Measurements from ENCODE around the gene GRID1.

The GRID1 gene

DNA sequence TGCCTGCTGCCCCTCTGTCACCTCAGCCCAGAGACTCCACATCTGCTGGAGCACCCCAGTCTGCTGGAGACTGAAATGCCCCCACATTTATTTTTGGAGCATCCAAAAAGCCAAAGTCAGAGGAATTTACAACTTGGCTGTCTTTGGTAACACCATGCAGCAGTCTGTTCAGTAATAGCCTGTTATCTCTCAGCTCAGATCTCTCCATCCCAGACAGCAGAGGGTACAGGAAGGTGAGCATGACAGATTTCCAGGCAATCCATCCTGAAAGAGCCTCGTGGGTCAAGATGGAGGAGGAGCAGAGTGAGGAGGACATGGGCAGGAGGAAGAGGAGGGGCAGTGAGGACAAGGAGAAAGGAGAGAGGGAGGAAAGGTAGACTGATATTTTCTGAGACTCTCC, 55.9 kb downstream of the GRID1 start:
- DNase-seq = no peak

DNA sequence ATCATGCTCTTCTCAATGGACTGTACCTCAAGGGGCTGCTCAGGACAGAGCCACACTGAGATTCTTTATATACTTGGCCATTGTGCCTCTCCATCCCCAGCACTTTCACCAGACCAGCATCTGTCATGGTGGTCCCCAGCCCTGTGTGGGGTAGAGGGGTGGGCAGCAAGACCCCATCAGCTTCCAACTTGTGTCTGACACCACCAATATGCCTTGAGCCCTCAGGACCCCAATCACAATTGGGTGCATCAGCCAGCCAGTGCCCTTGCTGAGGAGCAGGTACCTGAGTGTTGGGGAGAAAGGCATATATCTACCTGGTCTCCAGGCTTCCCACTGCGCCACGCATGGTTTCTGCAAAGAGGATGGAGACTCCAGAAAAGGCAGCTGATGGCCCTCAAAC, 56.3 kb downstream of the GRID1 start:
- DNase-seq = no peak

DNA sequence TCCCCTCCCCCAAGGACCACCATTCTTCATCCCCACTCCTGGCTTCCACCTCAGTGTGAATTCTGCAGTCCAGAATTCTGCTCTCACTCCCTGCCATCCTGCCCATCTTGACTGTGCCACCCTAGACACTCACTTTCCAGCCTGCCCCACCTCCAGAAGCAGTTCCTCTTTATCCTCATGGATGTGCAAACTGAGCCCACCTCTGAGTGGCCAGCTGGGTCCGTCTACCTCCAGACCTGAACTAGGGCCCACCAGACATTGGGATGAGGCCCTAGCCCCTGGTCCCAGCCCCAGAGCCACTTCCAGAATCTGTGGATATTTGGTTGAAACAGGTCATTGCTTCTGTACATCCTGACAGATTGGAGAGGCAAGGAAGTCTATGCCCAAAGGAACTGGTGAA, 58.5 kb downstream of the GRID1 start:
- DNase-seq = no peak

DNA sequence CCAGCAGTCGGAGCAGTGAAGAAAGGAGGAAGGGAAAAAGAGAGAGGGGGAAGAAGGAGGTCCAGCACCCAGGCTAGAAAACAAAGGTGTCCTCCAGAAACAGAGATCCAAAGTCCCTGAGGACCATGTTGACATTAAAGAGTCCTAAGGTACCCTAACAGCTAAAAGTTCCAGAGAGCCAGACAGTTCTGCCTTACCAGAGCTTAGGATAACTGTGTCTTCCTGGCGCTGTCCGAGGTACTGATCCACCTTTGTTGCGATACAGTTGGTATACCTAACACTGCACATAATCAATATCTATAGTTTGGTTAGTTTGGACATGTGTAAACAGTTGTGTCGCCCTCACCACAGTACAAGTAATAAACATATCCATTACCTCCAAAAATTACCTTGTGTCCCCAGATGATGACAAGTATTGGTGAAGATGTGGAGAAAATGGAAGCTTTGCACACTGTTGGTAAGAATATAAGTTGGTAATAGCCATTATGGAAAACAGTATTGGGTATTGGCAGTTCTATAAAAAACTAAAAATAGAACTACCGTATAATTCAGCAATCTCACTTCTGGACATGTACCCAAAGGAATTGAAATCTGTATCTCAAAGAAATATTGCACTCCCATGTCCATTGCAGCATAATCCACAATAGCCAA, 59.8 kb downstream of the GRID1 start:
- DNase-seq = no peak

DNA sequence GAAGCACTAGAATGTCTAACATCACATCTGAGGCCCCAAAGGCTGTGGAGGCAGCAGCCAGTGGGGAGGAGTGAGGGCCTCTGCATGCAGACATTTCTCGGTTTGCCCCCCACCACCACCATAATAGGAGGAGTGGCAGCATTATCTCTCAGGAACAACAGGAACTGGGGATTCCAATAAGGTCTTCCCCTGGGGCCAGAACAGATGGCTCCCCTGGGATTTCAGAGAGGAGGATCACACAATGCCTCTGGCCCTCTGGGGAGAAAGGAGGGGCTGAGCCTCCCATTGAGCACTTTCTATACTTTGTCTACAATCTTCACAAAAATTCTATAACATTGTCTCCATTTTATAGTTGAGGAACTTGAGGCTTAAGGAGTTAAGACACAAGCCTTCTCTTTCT, 61.1 kb downstream of the GRID1 start:
- no peak for DNase-seq

DNA sequence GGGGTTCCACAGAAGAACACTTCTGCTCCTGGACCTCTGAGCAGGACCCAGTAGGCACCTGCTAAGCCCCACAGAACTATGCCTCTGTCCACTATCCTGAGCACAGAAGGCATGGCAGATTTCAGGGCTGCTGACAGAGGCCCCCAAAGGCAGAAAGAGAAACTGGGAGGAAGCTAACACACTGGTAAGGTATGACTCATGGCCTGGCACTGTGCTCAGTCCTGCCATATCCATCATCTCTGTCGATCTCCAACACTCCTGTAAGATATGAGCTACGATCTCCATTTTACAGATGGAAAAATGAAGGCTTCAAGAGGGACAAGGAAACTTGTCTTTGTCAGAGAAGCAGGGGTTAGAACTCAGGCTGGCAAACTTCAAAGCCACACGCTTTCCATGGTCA, 62.2 kb downstream of the GRID1 start:
- DNase-seq = no peak

DNA sequence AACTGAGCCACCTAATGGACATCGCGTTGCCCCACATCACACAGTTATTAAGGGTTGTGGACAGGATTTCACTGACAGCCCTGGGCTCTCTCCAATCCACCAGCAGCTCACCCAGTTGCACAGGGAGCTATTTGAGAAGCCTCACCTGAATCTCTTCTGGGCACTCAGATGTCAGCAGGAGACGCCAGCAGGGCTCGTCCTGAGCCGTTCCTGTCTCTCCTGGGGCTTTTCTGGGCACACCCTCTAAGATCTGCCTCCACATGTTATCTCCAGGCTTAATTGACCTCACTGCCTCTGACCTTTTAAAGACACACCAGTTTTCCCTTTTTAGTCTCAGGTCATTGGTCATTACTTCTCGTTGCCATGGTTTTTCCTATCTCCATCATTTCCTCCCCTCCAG, 63.0 kb downstream of the GRID1 start:
- DNase-seq = no peak

DNA sequence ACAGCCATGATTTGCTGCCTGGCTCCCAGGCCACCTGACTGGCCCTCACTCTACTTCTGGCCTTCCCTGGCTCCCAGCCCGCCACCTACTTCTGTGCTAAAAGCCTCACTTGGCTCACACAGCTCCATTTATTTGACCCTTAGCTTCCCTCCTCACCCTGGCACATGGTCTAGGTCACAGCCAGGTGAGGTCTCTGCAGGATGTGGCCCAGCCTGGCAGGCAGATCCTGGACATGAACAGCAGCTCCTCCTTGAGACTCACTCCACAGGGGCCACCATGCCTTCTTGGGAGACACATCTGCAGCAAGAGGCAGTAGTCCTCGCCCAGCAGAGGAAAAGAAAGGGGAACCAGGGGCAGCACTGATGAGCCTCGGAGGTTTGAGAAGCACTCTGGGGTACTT, 64.6 kb downstream of the GRID1 start:
- no peak for DNase-seq

DNA sequence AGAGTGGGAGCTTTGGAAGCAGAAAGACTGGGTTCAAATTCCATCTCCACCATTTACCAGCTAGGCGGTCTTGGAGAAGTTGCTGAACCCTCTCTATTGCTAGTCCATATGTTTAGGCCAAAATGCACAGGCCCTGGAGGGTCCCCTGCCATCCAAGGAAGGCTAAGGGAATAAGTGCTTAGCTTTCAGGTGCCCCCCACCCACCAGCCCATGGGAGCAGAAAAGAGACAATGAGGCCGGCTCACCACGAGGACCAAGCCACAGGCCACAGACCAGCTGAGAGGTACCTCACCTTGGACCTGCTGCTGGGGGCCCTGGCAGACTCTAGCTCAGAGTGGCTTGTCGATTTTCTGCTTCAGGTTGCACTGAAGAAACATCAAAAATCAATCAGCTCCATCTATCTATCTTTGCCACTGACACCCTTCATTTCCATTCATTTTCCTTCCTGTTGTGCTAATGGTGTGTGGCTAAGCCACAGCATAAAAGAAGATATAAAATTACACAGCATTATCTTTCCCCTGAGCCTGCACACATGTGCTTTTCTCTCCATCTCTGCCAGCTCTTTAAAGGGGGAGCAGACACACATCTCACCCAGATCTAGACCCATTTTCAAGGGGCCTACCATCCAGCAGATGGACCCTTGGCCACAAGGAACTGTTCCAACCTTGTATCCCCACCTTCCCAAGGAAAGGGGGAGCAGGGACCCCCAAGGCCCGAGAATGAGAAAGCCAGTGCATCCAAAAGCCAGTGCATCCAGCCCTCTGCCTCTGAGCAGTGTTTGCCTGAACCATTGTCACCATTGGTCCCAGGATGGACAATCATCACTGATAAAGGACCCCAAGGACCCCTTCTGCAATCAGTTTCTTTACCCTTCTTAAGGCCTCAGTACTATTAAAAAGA, 65.4 kb downstream of the GRID1 start:
- no peak for DNase-seq

DNA sequence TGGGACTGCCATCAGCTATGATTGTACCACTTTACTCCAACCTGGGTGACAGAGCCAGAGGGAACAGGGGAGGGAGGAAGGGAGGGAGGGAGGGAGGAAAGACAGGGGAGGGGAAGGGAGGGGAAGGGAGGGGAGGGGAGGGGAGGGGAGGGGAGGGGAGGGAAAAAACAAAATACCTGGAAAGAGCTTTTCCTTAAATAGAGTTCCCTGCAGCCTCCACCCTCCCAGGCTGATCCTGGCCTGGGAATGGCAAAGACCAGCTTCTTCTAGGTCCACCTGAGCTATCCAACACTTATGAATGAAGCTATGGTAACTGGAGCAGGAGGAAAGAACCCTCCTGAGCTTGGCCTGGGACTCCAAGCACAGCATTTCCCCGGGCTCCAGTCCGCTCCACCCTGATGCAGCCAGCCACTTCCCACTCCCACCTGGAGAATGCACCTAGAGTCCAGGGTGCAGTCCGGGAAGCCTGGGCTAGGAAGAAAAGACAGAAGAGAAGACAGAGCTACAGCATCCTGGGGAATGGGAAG, 66.1 kb downstream of the GRID1 start:
- no peak for DNase-seq

DNA sequence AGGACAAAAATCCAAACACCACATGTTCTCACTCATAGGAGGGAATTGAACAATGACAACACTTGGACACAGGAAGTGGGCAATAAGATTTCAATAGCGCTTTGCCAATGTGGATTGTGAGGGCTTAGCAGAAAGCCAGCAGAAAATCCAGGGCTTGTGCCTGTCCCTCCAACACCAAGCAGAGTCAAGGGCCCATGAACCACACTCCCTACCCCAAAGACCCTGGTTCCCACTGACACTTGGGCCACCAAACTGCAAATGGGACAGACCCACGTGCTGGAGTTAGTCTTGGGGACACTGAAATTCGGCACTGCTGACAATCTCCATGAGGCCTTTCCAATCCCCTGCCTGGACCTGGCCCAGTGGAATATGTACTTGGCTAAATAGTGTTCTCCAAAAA, 67.0 kb downstream of the GRID1 start:
- DNase-seq = no peak

DNA sequence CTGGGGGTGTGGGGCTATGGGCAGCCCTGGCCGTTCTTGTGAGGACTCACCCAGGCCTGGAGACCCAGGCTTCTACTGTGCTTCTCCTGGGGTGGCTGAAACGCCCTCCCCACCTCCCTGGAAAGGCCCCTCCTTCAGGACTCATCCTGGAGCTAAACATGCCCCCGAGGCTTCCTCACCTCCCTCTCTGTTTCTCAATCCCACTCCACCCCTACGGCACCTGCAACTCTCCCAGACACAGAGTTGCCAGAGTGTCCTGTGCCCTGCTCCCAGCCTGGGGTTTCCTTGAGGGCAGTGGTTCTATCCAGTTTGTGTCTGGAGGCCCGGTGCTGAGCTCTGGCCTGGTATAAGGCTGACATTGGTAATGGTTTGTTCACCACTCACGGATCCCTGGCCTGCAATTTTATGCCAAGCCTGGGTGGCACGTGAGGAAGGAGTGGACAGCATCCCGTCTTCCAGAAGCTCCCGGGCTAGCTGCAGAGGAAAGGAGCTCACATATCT, 68.0 kb downstream of the GRID1 start:
- no peak for DNase-seq

DNA sequence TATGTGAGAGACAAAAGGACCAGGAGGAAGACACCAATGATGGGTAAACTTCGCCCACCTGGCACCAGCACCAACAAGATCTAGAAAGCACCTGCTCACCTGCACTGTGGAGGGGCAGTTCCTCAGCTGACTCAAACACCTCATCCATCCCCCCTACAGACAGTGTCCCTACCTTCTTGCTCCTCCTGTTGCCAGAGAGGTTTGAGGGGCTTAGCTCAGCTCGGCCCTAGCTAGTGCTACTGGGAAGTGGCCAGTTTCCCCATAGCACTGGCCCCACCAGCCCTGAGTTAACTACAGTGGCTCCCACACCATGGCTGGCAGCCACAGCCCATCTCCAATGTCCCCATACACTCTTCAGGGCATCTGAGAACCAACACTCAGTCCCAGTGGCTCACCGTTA, 70.8 kb downstream of the GRID1 start:
- no peak for DNase-seq

DNA sequence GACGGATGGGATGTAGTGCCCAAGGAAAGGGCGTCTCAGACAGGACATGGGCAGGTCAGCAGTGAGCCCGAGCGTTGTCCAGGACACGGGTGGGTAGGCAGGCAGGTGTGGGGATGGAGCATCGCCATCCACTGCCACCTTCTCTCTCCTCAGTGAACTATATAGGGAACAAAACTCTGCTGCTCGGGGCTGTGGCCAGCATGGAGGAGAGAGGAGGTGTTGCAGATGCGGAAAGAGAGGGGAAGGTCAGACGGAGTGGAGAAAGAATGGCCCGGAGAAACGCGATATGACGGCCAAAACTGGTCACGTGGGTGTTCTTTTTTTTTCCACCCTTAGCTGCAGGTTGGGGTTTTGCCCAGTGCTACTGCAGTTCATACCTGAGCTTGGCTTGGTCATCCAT, 71.2 kb downstream of the GRID1 start:
- no peak for DNase-seq

DNA sequence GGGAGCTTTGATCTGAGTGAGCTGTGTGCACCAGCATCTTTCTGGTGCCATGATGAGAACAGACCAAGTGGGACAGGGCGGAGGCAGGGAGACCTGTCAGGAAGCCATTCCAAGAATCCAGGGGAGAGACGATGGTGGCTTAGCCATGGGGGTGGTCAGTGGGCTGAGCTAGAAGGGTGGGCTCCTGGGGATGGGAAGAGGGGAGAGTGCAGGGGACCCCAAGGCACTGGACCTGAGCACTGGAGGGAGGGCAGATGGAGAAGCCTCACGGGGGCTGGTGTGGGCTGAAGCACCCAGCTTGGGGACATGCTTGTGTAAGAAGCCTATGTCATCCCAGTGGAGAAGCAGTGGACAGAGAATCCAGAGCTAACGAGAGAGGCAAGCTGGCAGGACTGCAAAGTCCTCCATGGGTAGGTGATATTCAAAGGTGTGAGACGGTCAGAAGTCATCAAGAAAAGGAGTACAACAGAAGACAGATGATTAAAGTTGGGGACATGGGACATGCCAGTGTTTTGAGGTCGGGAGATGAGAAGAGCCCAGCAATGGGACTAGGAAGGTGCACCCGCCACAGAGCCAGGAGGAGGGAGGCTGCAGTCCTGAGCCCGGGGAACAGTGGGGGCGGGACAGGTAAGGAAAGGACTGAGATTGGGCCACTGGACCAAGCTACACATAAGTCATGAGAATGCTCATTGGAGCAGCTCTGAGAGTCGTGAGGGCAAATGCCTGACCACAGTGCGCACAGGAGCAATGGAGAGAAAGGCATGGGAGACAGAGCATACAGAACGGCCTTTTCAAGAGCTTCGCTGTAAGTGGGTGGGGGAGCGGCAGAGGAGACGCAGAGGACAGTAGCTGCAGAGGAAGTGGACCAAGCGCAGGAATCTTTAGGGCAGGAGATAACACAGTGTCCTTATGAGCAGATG, 72.0 kb downstream of the GRID1 start:
- DNase-seq = no peak

DNA sequence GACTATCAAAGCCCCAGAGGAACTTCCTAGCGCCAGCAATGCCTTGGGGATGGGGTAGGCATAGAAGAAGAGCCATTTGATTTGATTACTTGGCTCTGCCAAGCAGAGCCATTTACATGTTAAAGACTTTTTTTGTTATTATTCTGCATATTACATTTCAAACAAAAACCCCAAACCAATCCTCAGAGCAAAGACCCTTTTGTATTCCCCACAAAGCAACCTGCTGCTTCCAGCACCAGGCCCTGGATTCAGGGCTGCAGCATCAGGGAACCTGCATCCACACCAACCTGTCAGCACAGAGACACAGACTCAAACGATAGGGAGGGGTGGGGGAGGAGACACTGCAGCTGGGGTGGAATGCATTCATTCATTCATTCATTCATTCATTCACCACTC, 73.2 kb downstream of the GRID1 start:
- no peak for DNase-seq

DNA sequence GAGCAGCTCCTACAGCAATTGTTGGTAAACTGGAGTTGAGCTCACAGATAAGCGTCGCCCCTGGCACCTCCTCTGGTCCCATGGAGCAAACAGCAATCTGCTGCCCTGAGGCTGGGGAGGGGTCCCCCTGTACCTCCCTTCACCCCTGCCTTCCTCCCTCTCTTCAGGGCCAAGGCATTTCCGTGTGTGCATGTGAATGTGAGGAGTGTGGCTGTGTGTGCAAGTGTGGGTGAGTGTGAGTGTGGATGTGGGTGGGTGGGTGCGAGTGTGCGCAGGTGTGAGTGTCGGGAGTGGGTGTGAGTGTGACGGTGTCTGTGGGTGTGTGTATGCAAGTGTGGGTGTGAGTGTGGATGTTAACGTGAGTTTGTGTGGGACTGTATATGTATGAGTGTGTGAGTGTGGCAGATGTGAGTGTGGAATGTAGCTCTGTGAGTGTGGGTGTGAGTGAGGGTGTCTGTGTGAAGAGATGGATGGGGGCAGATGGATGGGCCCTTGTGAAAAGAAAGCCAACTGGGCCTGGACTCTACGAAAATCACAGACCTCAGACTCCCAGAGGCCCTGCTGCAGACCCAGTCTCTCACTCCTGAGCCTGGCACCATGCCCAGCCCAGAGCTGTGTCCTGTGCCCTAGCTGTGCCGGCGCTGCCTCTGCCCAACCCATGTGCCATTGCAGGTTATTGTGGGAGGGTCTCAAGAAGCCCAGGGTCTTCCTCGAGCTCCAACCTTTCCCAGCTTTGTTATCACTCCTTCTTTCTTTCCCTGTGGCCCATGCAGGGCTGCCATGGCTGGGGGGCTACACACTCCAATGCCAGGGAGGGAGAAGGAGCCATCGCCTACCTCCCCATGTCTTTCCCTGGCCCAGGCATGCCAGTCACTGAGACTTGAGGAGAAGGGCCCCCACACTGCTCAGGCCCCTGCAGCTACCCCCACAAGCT, 73.9 kb downstream of the GRID1 start:
- no peak for DNase-seq

DNA sequence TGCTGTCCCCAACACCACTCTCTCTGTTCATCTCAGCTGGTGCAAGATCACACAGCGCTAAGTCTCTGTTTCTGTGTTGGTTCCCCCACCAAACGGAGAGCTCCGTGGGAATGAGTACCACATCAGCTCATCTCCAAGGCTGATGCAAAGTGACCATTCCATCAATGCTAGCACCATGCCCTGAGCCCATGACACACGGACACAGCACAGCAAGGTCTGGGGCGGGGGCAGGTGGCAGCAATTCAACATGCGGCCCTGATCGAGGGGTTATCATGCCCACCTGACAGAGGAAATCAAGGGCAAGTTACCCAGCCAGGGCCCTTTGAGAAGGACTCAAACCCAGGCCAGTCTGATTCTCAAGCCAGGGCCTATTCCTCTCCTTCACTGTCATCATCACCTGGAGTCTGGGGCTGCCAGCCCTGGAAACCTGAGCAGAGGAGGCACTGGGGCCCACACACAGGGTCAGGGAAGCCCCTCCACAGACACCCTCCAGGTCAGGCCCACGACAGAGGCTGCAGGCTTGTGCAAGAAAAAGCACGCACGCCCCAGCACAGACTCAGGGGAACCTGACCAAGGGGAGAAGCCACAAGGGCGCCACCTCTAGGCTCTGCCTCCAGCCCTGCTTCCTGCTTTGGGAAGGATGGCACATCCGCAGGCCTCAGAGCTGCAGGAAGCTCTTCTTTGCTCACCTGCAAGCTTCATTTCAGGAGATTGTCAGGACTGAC, 74.8 kb downstream of the GRID1 start:
- DNase-seq = no peak

DNA sequence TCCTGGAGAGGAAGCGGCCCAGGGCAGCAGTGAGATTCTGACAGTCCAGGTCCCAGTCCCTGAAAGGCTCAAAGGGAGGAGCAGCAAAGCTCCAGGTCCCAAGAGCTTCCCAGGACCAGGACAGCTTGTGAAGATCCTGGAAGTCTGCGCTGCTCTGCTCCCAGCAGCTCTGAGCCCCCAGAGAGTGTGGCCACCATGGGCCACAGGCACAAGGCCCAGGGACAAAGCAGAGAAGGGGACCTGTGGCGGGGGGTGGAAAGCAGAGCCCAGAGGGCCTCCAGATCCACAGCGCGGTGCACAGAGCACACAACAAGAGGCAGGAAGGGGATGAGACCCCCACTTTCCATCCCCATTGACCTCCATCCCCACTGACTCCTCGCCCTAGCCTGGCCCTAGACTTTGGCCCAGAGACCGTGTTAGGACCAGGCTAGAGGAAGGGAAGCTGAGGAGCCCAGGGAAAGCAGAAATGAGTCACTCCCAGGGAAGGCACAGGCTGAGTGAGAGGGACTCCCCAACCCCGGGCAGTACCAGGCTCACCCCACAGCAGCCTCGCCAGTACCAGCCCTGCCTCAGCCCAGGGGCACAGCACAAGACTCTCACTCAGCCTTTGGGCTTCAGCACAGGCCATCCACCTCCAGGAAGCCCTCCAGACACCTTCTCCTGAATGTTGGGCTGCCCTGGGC, 75.5 kb downstream of the GRID1 start:
- DNase-seq = no peak

DNA sequence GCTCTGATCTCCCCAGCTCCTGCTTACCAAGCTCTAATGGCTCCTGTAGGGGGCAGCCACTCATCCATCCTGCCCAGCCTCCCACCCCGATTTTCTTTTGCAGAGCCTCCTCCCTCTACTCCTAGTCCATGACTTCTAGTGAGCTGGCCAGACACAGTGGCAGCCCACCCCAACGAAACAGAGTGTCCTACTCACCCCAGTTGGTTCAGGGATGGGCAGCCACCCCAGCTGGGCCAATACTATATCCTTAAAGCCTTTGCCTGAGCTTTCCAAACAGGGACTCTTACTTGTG, 77.1 kb downstream of the GRID1 start:
- DNase-seq = no peak
